ENCODE results near the gene RAB7A. TPM values are rescaled to one million over a fixed set of nuclear protein-coding genes. Genes with fewer than 3 reads are reported as not detected.
A peak's percentile ranks its signal among the peaks of the same experiment; 100 is the strongest.

RAB7A gene
- total RNA-seq, 1 donor from 2014 or later: 90.3 TPM

GRCh38 chr3:128698211-128699047 lies 27.6 kb upstream of the RAB7A start:
- H3K27ac ChIP-seq: peak overlapping the region; percentile 66 to 92
- DNase-seq (ENCODE audit: low spot score in 2 of 2): no peak
- no peaks in the 10 kb centered on the region for H3K27me3 ChIP-seq
- TF ChIP-seq CTCF (IDR thresholded peaks at IDR 0.05): no peak
- intact Hi-C loops (cut with DNase I): no loop called here
- no peaks in the 10 kb centered on the region for H3K4me1 ChIP-seq
- H3K4me3 ChIP-seq: peak overlapping the region; percentile 66 to 68
- H3K9me3 ChIP-seq: no peaks in the 10 kb centered on the region
- no peaks in the 10 kb centered on the region for H3K36me3 ChIP-seq

GRCh38 chr3:128701342-128702212 lies 24.4 kb upstream of the RAB7A start:
- intact Hi-C loops (cut with DNase I): no loop called here
- H3K27me3 ChIP-seq: no peaks in the 10 kb centered on the region
- no peak for DNase-seq (ENCODE audit: low spot score in 2 of 2)
- no peak for TF ChIP-seq CTCF (IDR thresholded peaks at IDR 0.05)
- H3K9me3 ChIP-seq: no peaks in the 10 kb centered on the region
- H3K4me3 ChIP-seq: no peak overlapping the region
- H3K4me1 ChIP-seq: no peaks in the 10 kb centered on the region
- H3K27ac ChIP-seq: no peak overlapping the region
- H3K36me3 ChIP-seq: no peaks in the 10 kb centered on the region

- TF ChIP-seq CTCF (IDR thresholded peaks at IDR 0.05): no peak
- no peaks in the 10 kb centered on the region for H3K9me3 ChIP-seq
- intact Hi-C loops (cut with DNase I): no loop called here
- no peaks in the 10 kb centered on the region for H3K36me3 ChIP-seq
- no peak overlapping the region for H3K27ac ChIP-seq
- H3K4me3 ChIP-seq: no peak overlapping the region
- H3K4me1 ChIP-seq: no peaks in the 10 kb centered on the region
- H3K27me3 ChIP-seq: no peaks in the 10 kb centered on the region
- DNase-seq (ENCODE audit: low spot score in 2 of 2): no peak
Observed at GRCh38 chr3:128702391-128702790, 23.6 kb upstream of the RAB7A start.

- Histone ChIP-seq H3K36me3 (no peaks in the 10 kb centered on the region), H3K4me1 (no peaks in the 10 kb centered on the region), H3K27ac (no peak overlapping the region), H3K9me3 (no peaks in the 10 kb centered on the region), H3K27me3 (no peaks in the 10 kb centered on the region), H3K4me3 (no peak overlapping the region)
- DNase-seq (ENCODE audit: low spot score in 2 of 2): no peak
- TF ChIP-seq CTCF (IDR thresholded peaks at IDR 0.05): no peak
- intact Hi-C loops (cut with DNase I): no loop called here
Observed at GRCh38 chr3:128703561-128703960, 22.4 kb upstream of the RAB7A start.

- TF ChIP-seq CTCF (IDR thresholded peaks at IDR 0.05): no peak
- H3K9me3 ChIP-seq: no peaks in the 10 kb centered on the region
- H3K27ac ChIP-seq: no peak overlapping the region
- no peak for DNase-seq (ENCODE audit: low spot score in 2 of 2)
- H3K4me3 ChIP-seq: no peak overlapping the region
- no peaks in the 10 kb centered on the region for H3K27me3 ChIP-seq
- no peaks in the 10 kb centered on the region for H3K4me1 ChIP-seq
- intact Hi-C loops (cut with DNase I): no loop called here
- H3K36me3 ChIP-seq: no peaks in the 10 kb centered on the region
Observed at GRCh38 chr3:128706086-128706615, 19.8 kb upstream of the RAB7A start.

Data from ascending aorta (tissue), 2 donors.